ENCODE measurements around the gene GCM1. TPM values are rescaled to one million over a fixed set of nuclear protein-coding genes. Genes with fewer than 3 reads are reported as not detected.

The GCM1 gene
- total RNA-seq, 1 donor from 2014 or later: not detected

- no peak for DNase-seq (ENCODE audit: extremely low spot score, unreplicated experiment)
- TF ChIP-seq, protein P1, sequence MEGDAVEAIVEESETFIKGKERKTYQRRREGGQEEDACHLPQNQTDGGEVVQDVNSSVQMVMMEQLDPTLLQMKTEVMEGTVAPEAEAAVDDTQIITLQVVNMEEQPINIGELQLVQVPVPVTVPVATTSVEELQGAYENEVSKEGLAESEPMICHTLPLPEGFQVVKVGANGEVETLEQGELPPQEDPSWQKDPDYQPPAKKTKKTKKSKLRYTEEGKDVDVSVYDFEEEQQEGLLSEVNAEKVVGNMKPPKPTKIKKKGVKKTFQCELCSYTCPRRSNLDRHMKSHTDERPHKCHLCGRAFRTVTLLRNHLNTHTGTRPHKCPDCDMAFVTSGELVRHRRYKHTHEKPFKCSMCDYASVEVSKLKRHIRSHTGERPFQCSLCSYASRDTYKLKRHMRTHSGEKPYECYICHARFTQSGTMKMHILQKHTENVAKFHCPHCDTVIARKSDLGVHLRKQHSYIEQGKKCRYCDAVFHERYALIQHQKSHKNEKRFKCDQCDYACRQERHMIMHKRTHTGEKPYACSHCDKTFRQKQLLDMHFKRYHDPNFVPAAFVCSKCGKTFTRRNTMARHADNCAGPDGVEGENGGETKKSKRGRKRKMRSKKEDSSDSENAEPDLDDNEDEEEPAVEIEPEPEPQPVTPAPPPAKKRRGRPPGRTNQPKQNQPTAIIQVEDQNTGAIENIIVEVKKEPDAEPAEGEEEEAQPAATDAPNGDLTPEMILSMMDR (IDR thresholded peaks at IDR 0.05): no peak
- Mint-ChIP-seq H3K27me3 (ENCODE audit: unreplicated experiment) (peaks cover 17% of the 10 kb centered on the region), H3K36me3 (ENCODE audit: unreplicated experiment) (no peaks in the 10 kb centered on the region), H3K4me1 (ENCODE audit: unreplicated experiment) (peaks cover 13% of the 10 kb centered on the region), H3K9me3 (ENCODE audit: unreplicated experiment) (peaks cover 8% of the 10 kb centered on the region), H3K4me3 (ENCODE audit: unreplicated experiment) (no peak overlapping the region), H3K27ac (ENCODE audit: unreplicated experiment) (no peak overlapping the region)
Observed at GRCh38 chr6:53115741-53116140, 32.9 kb downstream of the GCM1 start.

- peaks cover 8% of the 10 kb centered on the region for H3K9me3 Mint-ChIP-seq (ENCODE audit: unreplicated experiment)
- H3K27ac Mint-ChIP-seq (ENCODE audit: unreplicated experiment): no peak overlapping the region
- DNase-seq (ENCODE audit: extremely low spot score, unreplicated experiment): no peak
- TF ChIP-seq, protein P1 (IDR thresholded peaks at IDR 0.05): no peak
- H3K4me3 Mint-ChIP-seq (ENCODE audit: unreplicated experiment): no peak overlapping the region
- H3K4me1 Mint-ChIP-seq (ENCODE audit: unreplicated experiment): peaks cover 7% of the 10 kb centered on the region
- no peaks in the 10 kb centered on the region for H3K36me3 Mint-ChIP-seq (ENCODE audit: unreplicated experiment)
- H3K27me3 Mint-ChIP-seq (ENCODE audit: unreplicated experiment): peaks cover 17% of the 10 kb centered on the region
Observed at GRCh38 chr6:53115113-53115512, 33.5 kb downstream of the GCM1 start.

GRCh38 chr6:53113742-53114141, 34.9 kb downstream of the GCM1 start:
- DNase-seq (ENCODE audit: extremely low spot score, unreplicated experiment): no peak

GRCh38 chr6:53112871-53113270, 35.8 kb downstream of the GCM1 start:
- H3K27me3 Mint-ChIP-seq (ENCODE audit: unreplicated experiment): peaks cover 17% of the 10 kb centered on the region
- no peak overlapping the region for H3K4me3 Mint-ChIP-seq (ENCODE audit: unreplicated experiment)
- H3K4me1 Mint-ChIP-seq (ENCODE audit: unreplicated experiment): no peaks in the 10 kb centered on the region
- peaks cover 8% of the 10 kb centered on the region for H3K9me3 Mint-ChIP-seq (ENCODE audit: unreplicated experiment)
- DNase-seq (ENCODE audit: extremely low spot score, unreplicated experiment): no peak
- no peak overlapping the region for H3K27ac Mint-ChIP-seq (ENCODE audit: unreplicated experiment)
- TF ChIP-seq, protein P1 (IDR thresholded peaks at IDR 0.05): no peak
- no peaks in the 10 kb centered on the region for H3K36me3 Mint-ChIP-seq (ENCODE audit: unreplicated experiment)

More at GRCh38 chr6:53113742-53114141, 34.9 kb downstream of the GCM1 start:
- Mint-ChIP-seq H3K36me3 (ENCODE audit: unreplicated experiment) (no peaks in the 10 kb centered on the region), H3K4me3 (ENCODE audit: unreplicated experiment) (no peak overlapping the region), H3K4me1 (ENCODE audit: unreplicated experiment) (no peaks in the 10 kb centered on the region), H3K9me3 (ENCODE audit: unreplicated experiment) (peaks cover 8% of the 10 kb centered on the region), H3K27ac (ENCODE audit: unreplicated experiment) (no peak overlapping the region), H3K27me3 (ENCODE audit: unreplicated experiment) (peaks cover 17% of the 10 kb centered on the region)
- TF ChIP-seq, protein P1 (IDR thresholded peaks at IDR 0.05): no peak

- H3K4me1 Mint-ChIP-seq (ENCODE audit: unreplicated experiment): no peaks in the 10 kb centered on the region
- TF ChIP-seq, protein P1 (IDR thresholded peaks at IDR 0.05): no peak
- peaks cover 8% of the 10 kb centered on the region for H3K9me3 Mint-ChIP-seq (ENCODE audit: unreplicated experiment)
- peaks cover 17% of the 10 kb centered on the region for H3K27me3 Mint-ChIP-seq (ENCODE audit: unreplicated experiment)
- no peak overlapping the region for H3K4me3 Mint-ChIP-seq (ENCODE audit: unreplicated experiment)
- no peak overlapping the region for H3K27ac Mint-ChIP-seq (ENCODE audit: unreplicated experiment)
- no peaks in the 10 kb centered on the region for H3K36me3 Mint-ChIP-seq (ENCODE audit: unreplicated experiment)
- no peak for DNase-seq (ENCODE audit: extremely low spot score, unreplicated experiment)
Observed at GRCh38 chr6:53112404-53112803, 36.2 kb downstream of the GCM1 start.
